Right hindlimb (tissue), 1 donor: ENCODE results near the gene REST.
A peak's percentile ranks its signal among the peaks of the same experiment; 100 is the strongest.

ENCODE experiments used
- DNase-seq: peaks from one replicate; pipeline ENCODE4 v3.0.0-alpha.2; 2018

Gene REST

GRCh38 chr4:56977321-56978012, 69.8 kb downstream of the REST start, which contains the start of gene NOA1:
TSS of gene NOA1 (minus strand) at chr4:56977606. CDS start at chr4:56977585, 21 bp downstream.
- peak; percentile 99 for DNase-seq

GRCh38 chr4:56978750-56979303, 71.1 kb downstream of the REST start, which contains the start of gene POLR2B:
TSS of gene POLR2B (plus strand) at chr4:56978896. CDS start at chr4:56978986, 90 bp downstream.
- peak; percentile 93 for DNase-seq

- no peak for DNase-seq
Observed at GRCh38 chr4:56979421-56980072, 71.8 kb downstream of the REST start.

GRCh38 chr4:56981795-56982201, 74.1 kb downstream of the REST start:
- no peak for DNase-seq

GRCh38 chr4:56986192-56986591, 78.5 kb downstream of the REST start:
- DNase-seq: no peak

GRCh38 chr4:56986952-56987351, 79.3 kb downstream of the REST start:
- no peak for DNase-seq

GRCh38 chr4:56990109-56990905, 82.6 kb downstream of the REST start:
- no peak for DNase-seq

- peak; percentile 83 for DNase-seq
Observed at GRCh38 chr4:56995525-56995924, 87.8 kb downstream of the REST start.

GRCh38 chr4:56999751-57000150, 92.1 kb downstream of the REST start:
- no peak for DNase-seq

GRCh38 chr4:57013543-57014120, 105.9 kb downstream of the REST start:
- DNase-seq: no peak
